Panc1 (cell line): ENCODE measurements around the gene OMA1. TPM values are rescaled to one million over a fixed set of nuclear protein-coding genes. Genes with fewer than 3 reads are reported as not detected.

Source experiments
- ATAC-seq: fragments of 200-7000 bp; cut with Tn5 transposase; 2 replicates; pipeline ENCODE4 v1.9.1; 2020; ENCODE audit warnings: mild to moderate bottlenecking, moderate library complexity
- BruUV-seq: library from RNA; stranded (reverse); fragments of 400-500 nt; replicated peaks from 2 replicates; lab custom pipeline; 2021; lab: Mats Ljungman, UMichigan
- CTCF ChIA-PET: fragments of 300-600 bp; sonication (Branson Sonifier 250); formaldehyde crosslinking; loops from one replicate; lab custom pipeline; 2022; ENCODE audit warnings: antibody characterized with exemption; lab: Charles Lee
- POLR2A ChIA-PET: fragments of 300-600 bp; sonication (Branson Sonifier 250); formaldehyde crosslinking; loops from one replicate; lab custom pipeline; 2022; ENCODE audit warnings: antibody characterized with exemption; lab: Charles Lee
- DNase-seq: peaks from one replicate; pipeline ENCODE4 v3.0.0-alpha.2; 2010; ENCODE audit warnings: low read depth, low spot score
- H3K27ac ChIP-seq: 2 replicates; pipeline ENCODE4 v1.5.1; 2011; ENCODE audit warnings: mild to moderate bottlenecking, low read length, inconsistent platforms
- H3K27me3 ChIP-seq: fragments of 200-500 bp; sonication (Bioruptor generic); 2 replicates; pipeline ENCODE4 v1.6.0; 2014; ENCODE audit warnings: low read length, inconsistent platforms; ENCODE audit not compliant: control insufficient read depth, insufficient read depth
- H3K36me3 ChIP-seq: fragments of 200-500 bp; sonication (Bioruptor generic); 2 replicates; pipeline ENCODE4 v1.5.1; 2014; ENCODE audit warnings: inconsistent platforms, mild to moderate bottlenecking, low read length, moderate library complexity; ENCODE audit not compliant: control insufficient read depth, insufficient read depth
- H3K4me1 ChIP-seq: 2 replicates; pipeline ENCODE4 v1.5.1; 2011; ENCODE audit warnings: inconsistent platforms, mild to moderate bottlenecking, low read length, moderate library complexity; ENCODE audit not compliant: control insufficient read depth, insufficient read depth
- H3K4me3 ChIP-seq, 2 experiments: 2 replicates each; pipeline ENCODE4 v1.5.1; 2011 to 2012; ENCODE audit warnings: low read depth in 2 of 2, low read length in 2 of 2, mild to moderate bottlenecking in 2 of 2, inconsistent platforms in 1 of 2, moderate library complexity in 1 of 2
- H3K9me3 ChIP-seq: fragments of 200-500 bp; sonication (Bioruptor generic); 2 replicates; pipeline ENCODE4 v1.5.1; 2014; ENCODE audit warnings: low read depth, mild to moderate bottlenecking, inconsistent platforms, low read length, moderate library complexity; ENCODE audit not compliant: control insufficient read depth, insufficient read depth
- CTCF ChIP-seq: fragments of 450-650 bp; IDR thresholded peaks from 2 replicates; pipeline ENCODE4 v1.5.1; 2017; ENCODE audit warnings: mild to moderate bottlenecking
- POLR2AphosphoS5 ChIP-seq: IDR thresholded peaks from 2 replicates; pipeline ENCODE4 v1.6.1; 2012; ENCODE audit warnings: mild to moderate bottlenecking, low read depth, low read length, moderate library complexity
- REST ChIP-seq, 2 experiments: IDR thresholded peaks; 2 replicates each; pipeline ENCODE4 v1.6.1; 2011 to 2012; ENCODE audit warnings: low read depth in 2 of 2, control low read depth in 1 of 2, low read length in 1 of 2, mild to moderate bottlenecking in 1 of 2, moderate library complexity in 1 of 2; ENCODE audit not compliant: insufficient read depth in 1 of 2
- SIN3A ChIP-seq: IDR thresholded peaks from 2 replicates; pipeline ENCODE4 v1.6.1; 2012; ENCODE audit warnings: low read depth, mild to moderate bottlenecking, low read length, moderate library complexity, borderline replicate concordance; ENCODE audit not compliant: insufficient read depth
- TCF7L2 ChIP-seq: IDR thresholded peaks from 2 replicates; pipeline ENCODE4 v1.6.1; 2011; ENCODE audit warnings: mild to moderate bottlenecking, low read depth, low read length, inconsistent platforms
- in situ Hi-C: cut with HindIII; loops from 2 replicates; pipeline ENCODE4 v1.10.0; 2016; ENCODE audit warnings: low sequenced_read_pairs, low pct_unique_long_range_greater_than_20kb
- intact Hi-C: fragments of 100-400 bp; cut with micrococcal nuclease; formaldehyde crosslinking; loops from one replicate; pipeline ENCODE4 v1.10.0; 2022; ENCODE audit not compliant: unreplicated experiment
- total RNA-seq: library from RNA; stranded (reverse); gene quantifications from one replicate; pipeline ENCODE4 v1.2.1, GENCODE V29; 2021; ENCODE audit not compliant: unreplicated experiment

OMA1 gene
- total RNA-seq, 1 experiment from 2014 or later: 16.6 TPM

GRCh38 chr1:58437623-58438022 lies 108.9 kb downstream of the OMA1 start:
- Histone ChIP-seq H3K4me1 (no peaks in the 10 kb centered on the region), H3K9me3 (no peaks in the 10 kb centered on the region), H3K4me3 (no peak overlapping the region), H3K36me3 (no peaks in the 10 kb centered on the region), H3K27ac (no peak overlapping the region), H3K27me3 (no peaks in the 10 kb centered on the region)
- TF ChIP-seq CTCF (no peak), TCF7L2 (no peak), SIN3A (no peak), POLR2AphosphoS5 (no peak), REST (IDR thresholded peaks at IDR 0.05; ENCODE audit: insufficient read depth in 1 of 2, low read depth in 2 of 2, low read length in 1 of 2) (no peak)
- no peak for DNase-seq
- intact Hi-C loops: no loop called here
- ATAC-seq: no peak
- in situ Hi-C loops: no loop called here
- ChIA-PET CTCF (no interaction called here), POLR2A (no interaction called here)
- BruUV-seq: no TSS peak

DNA sequence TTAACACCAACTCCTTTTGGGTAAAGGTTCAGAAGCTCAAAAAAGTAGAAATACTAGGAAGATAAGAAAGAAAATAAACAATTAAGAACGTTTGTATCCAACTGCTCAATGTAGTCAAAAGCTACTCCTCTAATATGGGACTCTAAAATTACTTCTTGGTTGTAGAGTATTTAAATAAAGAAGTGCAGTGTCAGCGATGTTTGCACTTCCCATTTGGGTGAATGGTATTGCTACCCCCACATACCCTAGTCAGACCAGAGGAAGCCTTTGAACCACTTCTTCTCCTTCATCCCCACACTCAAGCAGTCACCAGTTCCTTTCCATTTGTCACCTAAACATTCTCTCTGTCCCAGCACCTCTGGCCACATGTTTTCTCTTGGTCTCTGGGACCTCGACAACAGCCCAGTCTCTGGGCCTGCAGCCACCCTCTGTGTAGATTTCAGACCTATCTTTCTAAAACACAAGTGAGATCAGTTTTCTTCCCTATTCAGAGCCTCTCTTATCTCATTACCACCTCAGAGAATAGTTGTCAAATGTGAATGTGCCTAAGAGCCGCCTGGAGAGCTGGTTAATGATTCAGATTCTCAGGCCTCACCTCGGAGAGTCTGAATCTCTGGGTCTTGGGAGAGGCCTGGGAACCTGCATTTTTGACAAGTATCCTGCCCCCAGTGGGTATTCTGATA lies 109.8 kb downstream of the OMA1 start:
- intact Hi-C loops (no loop called here), in situ Hi-C loops (no loop called here)
- CTCF ChIA-PET: no interaction called here
- POLR2A ChIA-PET: interaction anchor here (0.5 kb wide), 1 partner anchor 324 kb away, joined by 3 read pairs; no protein-coding TSS in a partner anchor
- Histone ChIP-seq H3K27me3 (no peaks in the 10 kb centered on the region; the same call in 1 of the 2 replicates), H3K27ac (no peak overlapping the region), H3K36me3 (no peaks in the 10 kb centered on the region), H3K4me1 (no peaks in the 10 kb centered on the region), H3K9me3 (no peaks in the 10 kb centered on the region), H3K4me3 (no peak overlapping the region)
- TF ChIP-seq REST (IDR thresholded peaks at IDR 0.05; ENCODE audit: insufficient read depth in 1 of 2, low read depth in 2 of 2, low read length in 1 of 2): no peak
- TF ChIP-seq SIN3A: no peak
- no peak for TF ChIP-seq POLR2AphosphoS5
- no peak for TF ChIP-seq TCF7L2
- TF ChIP-seq CTCF: no peak
- no peak for DNase-seq
- ATAC-seq: no peak
- BruUV-seq: no TSS peak
